NAMALWA (cell line): ENCODE data around the gene RHD.
"Not testable (repeated sequence)": the region's sequence is repeated elsewhere in the genome, so short reads cannot be mapped to it uniquely, and the experiment has no call there.

Experiments
- DNase-seq: peaks from one replicate; pipeline ENCODE4 v3.0.0-alpha.2; 2015; ENCODE audit warnings: low spot score

The RHD gene

DNA sequence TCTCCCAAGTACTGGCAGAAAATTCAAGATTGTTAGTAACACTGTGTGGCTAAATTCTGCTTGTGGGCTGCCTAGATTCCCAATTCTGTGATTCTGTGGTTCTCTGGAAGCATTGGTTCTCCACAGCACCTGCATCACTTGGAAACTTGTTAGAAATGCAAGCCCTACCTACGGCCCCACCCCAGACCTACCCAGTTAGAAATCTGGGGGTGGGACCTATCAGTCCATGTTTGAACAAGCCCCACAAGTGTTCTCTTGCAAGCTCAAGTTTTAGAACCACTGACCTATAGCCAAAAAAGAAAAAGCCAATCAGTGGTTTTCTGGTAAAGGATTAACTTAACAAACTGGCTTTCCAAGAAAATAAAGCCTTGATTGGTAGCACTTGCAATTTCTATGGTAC, 35.9 kb downstream of the RHD start:
- not testable (repeated sequence) for DNase-seq

GRCh38 chr1:25309085-25309484, 36.8 kb downstream of the RHD start:
- not testable (repeated sequence) for DNase-seq

DNA sequence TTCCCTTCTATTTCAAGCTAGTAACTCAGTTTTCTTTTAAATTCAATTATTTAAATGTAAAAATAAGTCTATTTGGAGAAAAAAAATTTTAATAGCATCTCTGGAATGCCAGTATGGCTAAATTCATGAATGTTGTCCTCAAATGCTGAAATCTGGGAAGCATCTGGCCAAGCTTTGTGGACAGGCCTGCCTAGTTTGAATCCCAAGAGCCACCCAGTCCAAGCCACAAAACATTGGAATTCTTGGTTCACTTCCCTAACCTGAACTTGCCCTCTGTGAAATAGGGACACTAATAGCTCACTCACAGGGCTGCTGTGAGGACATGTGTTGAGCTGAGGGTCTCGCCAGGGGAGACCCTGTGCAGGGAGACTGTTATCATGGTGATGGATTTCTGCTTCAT, 37.2 kb downstream of the RHD start:
- not testable (repeated sequence) for DNase-seq

- not testable (repeated sequence) for DNase-seq
Measured at GRCh38 chr1:25312806-25313470, 40.6 kb downstream of the RHD start.

GRCh38 chr1:25320314-25320938, 48.1 kb downstream of the RHD start:
- DNase-seq = not testable (repeated sequence)

GRCh38 chr1:25322127-25322526, 49.8 kb downstream of the RHD start:
- DNase-seq = not testable (repeated sequence)

GRCh38 chr1:25324407-25324806, 52.1 kb downstream of the RHD start:
- DNase-seq = not testable (repeated sequence)

- not testable (repeated sequence) for DNase-seq
Measured at GRCh38 chr1:25327864-25328790, 55.8 kb downstream of the RHD start.

GRCh38 chr1:25328791-25329185, 56.5 kb downstream of the RHD start:
- DNase-seq = not testable (repeated sequence)

GRCh38 chr1:25329336-25329735, 57.0 kb downstream of the RHD start:
- not testable (repeated sequence) for DNase-seq

GRCh38 chr1:25329950-25330349, 57.6 kb downstream of the RHD start:
- peak; percentile 47 for DNase-seq

DNA sequence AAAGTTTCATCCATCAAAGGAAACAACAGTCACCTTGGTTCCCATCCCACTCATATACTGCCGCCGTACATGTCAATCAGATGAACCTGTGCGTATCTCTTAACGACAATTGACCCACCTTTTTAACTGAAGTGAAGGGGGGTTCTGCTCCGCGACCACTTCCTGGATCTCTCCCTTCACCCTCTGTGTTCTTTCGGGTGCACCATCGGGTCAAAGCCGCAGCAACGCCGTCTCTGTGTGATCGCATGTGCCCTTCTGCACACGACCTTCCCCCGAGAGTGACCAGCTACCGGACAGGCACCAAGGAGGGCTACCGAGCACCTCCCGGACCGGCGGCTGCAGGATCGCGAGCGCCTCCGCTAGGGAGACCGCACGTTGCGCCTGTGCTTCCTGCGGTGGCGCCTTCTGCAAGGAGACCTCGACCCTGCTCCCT, 64.6 kb downstream of the RHD start:
- DNase-seq = peak; percentile 54

DNA sequence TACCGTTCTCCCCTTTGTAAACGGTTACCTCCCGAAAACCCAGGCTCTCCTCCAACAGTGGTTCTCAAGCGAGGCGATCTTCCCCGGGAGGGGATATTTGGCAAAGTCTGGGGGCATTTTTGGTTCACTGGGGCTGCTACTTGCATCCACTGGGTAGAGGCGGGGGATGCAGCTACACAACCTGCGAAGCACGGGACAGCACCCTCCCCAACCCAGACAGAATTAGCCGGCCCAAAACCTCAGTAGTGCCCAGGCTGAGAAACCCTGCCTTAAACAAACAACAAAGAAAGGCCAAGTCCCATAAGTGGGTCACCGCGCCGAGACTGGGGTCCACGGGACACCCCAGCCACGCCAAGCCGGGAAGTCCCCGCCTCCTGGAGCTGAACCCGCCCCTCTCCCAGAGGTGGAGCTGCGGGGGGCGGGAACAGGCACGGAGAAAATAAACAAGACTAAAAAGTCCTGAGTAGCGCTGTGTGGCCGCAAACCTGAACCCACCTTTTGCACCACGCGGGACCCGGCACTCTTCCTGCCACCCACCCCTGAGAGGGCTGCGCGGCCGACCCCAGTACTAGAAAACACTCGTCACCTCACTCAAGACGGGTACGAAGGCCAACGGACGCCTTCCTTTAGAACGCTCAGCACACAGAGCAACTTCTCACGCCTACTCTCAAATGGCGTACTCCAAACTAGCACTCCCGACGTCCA, 65.3 kb downstream of the RHD start:
- DNase-seq = peak; percentile 42

- DNase-seq = peak; percentile 94
Measured at GRCh38 chr1:25338188-25338981, 66.1 kb downstream of the RHD start, which contains the start of gene TMEM50A. Gene TMEM50A (plus strand): TSS chr1:25338334. CDS start chr1:25340487, 2,153 bp downstream.

GRCh38 chr1:25338986-25339385, 66.7 kb downstream of the RHD start:
- DNase-seq = no peak

- no peak for DNase-seq
Measured at GRCh38 chr1:25341746-25342145, 69.4 kb downstream of the RHD start.

GRCh38 chr1:25342846-25343245, 70.5 kb downstream of the RHD start:
- DNase-seq = no peak

GRCh38 chr1:25343872-25344271, 71.6 kb downstream of the RHD start:
- no peak for DNase-seq

GRCh38 chr1:25347556-25347955, 75.2 kb downstream of the RHD start:
- no peak for DNase-seq

GRCh38 chr1:25349606-25350005, 77.3 kb downstream of the RHD start:
- no peak for DNase-seq

- DNase-seq = no peak
Measured at GRCh38 chr1:25355841-25356395, 83.6 kb downstream of the RHD start.
